Lung (tissue), 12 donors: Measurements from ENCODE around the gene NKX3-2. TPM values are rescaled to one million over a fixed set of nuclear protein-coding genes. Genes with fewer than 3 reads are reported as not detected.

Source experiments
- ATAC-seq: fragments of 200-7000 bp; cut with Tn5 transposase; one replicate; pipeline ENCODE4 v1.9.1; 2020; ENCODE audit warnings: moderate number of reproducible peaks; ENCODE audit not compliant: insufficient read depth, low FRiP score
- DNase-seq, 3 donors: peaks; one replicate each; pipeline ENCODE4 v3.0.0-alpha.2; 2013 to 2017
- H3K27ac ChIP-seq, 2 donors: one replicate each; pipeline ENCODE4 v1.5.1; 2013; ENCODE audit warnings: mild to moderate bottlenecking in 2 of 2, moderate library complexity in 2 of 2, control low read depth in 1 of 2, inconsistent platforms in 1 of 2, low read depth in 1 of 2, low read length in 1 of 2
- H3K27me3 ChIP-seq, 3 donors: one replicate each; pipeline ENCODE4 v1.5.1; 2013; ENCODE audit warnings: low read length in 2 of 3; ENCODE audit not compliant: control insufficient read depth in 3 of 3, insufficient read depth in 3 of 3
- H3K36me3 ChIP-seq, 4 donors: one replicate each; pipeline ENCODE4 v1.5.1; 2013; ENCODE audit warnings: low read length in 4 of 4, mild to moderate bottlenecking in 1 of 4, moderate library complexity in 1 of 4; ENCODE audit not compliant: control insufficient read depth in 4 of 4, insufficient read depth in 4 of 4
- H3K4me1 ChIP-seq, 5 donors: one replicate each; pipeline ENCODE4 v1.5.1; 2013; ENCODE audit warnings: low read length in 5 of 5, mild to moderate bottlenecking in 2 of 5, moderate library complexity in 1 of 5; ENCODE audit not compliant: control insufficient read depth in 5 of 5, insufficient read depth in 5 of 5
- H3K4me3 ChIP-seq: one replicate; pipeline ENCODE4 v1.5.1; 2013; ENCODE audit warnings: mild to moderate bottlenecking, control low read depth, moderate library complexity
- H3K9ac ChIP-seq, 2 donors: one replicate each; pipeline ENCODE4 v1.5.1; 2013; ENCODE audit warnings: low read length in 2 of 2, control low read depth in 1 of 2; ENCODE audit not compliant: insufficient read depth in 1 of 2
- H3K9me3 ChIP-seq, 4 donors: one replicate each; pipeline ENCODE4 v1.5.1; 2013; ENCODE audit warnings: low read length in 3 of 4, mild to moderate bottlenecking in 1 of 4, moderate library complexity in 1 of 4; ENCODE audit not compliant: control insufficient read depth in 4 of 4, insufficient read depth in 3 of 4
- CTCF ChIP-seq: IDR thresholded peaks from 2 replicates; pipeline ENCODE4 v1.5.1; 2012; ENCODE audit warnings: mild to moderate bottlenecking; ENCODE audit errors: control extremely low read depth, extremely low read depth
- WGBS, 2 donors: extraction: QIAGEN DNeasy Blood & Tissue Kit; methylation state at CpG; one replicate each; pipeline ENCODE4 v1.1.7; 2013; 5-methylcytosine and 5-hydroxymethylcytosine counted together
- polyA plus RNA-seq, 2 donors: library from polyadenylated mRNA; stranded (reverse); fragments of 200-250 nt; gene quantifications; one replicate each; pipeline ENCODE4 v1.2.1, GENCODE V29; 2013
- total RNA-seq, 2 donors: library from RNA; depleted of rRNA in 1 of 2; stranded (reverse); fragments of >200 nt in 1 of 2; gene quantifications; one replicate each; pipeline ENCODE4 v1.2.1, GENCODE V29; 2014 to 2021
- donor health status: control.
- donor health status: control.
- donor health status: Bipolar disorder and iron deficiency.
- donor health status: healthy.
- donor health status: DM: yes; HTN: yes; CAD: no.

NKX3-2 gene
- total and polyA plus RNA-seq, 4 donors, result not detected

- no peak overlapping the region for H3K27ac ChIP-seq
- DNase-seq (no peak), ATAC-seq (no peak)
- H3K36me3 ChIP-seq, result no peaks in the 10 kb centered on the region
- WGBS, 2 donors, result 12 to 14% methylated on average over 36 of the region's 36 CpGs
- H3K9ac ChIP-seq, result no peak overlapping the region
- peaks cover 15 to 98% (median 88%) of the 10 kb centered on the region in 3 donors for H3K27me3 ChIP-seq
- peaks cover 0 to 15% (median 0%) of the 10 kb centered on the region in 5 donors for H3K4me1 ChIP-seq
- H3K4me3 ChIP-seq, result no peak overlapping the region
- peaks cover 0 to 19% (median 7%) of the 10 kb centered on the region in 4 donors for H3K9me3 ChIP-seq
- TF ChIP-seq CTCF, result no peak
These were observed 19.6 kb downstream of the NKX3-2 start for GRCh38 chr4:13524504-13525243.

GRCh38 chr4:13523591-13524503, 20.5 kb downstream of the NKX3-2 start:
- H3K27me3 ChIP-seq, result peaks cover 15 to 98% (median 86%) of the 10 kb centered on the region in 3 donors
- no peak overlapping the region for H3K4me3 ChIP-seq
- peaks cover 0 to 9% (median 0%) of the 10 kb centered on the region in 5 donors for H3K4me1 ChIP-seq
- H3K27ac ChIP-seq, result no peak overlapping the region
- H3K9ac ChIP-seq, result no peak overlapping the region
- WGBS, 2 donors, result 13 to 16% methylated on average over 51 to 59 of the region's 59 CpGs
- H3K36me3 ChIP-seq, result no peaks in the 10 kb centered on the region
- H3K9me3 ChIP-seq, result peaks cover 0 to 19% (median 7%) of the 10 kb centered on the region in 4 donors
- DNase-seq (no peak), ATAC-seq (no peak)
- no peak for TF ChIP-seq CTCF

GRCh38 chr4:13523105-13523477, 21.2 kb downstream of the NKX3-2 start:
- peaks cover 0 to 9% (median 0%) of the 10 kb centered on the region in 5 donors for H3K4me1 ChIP-seq
- H3K36me3 ChIP-seq, result no peaks in the 10 kb centered on the region
- H3K9me3 ChIP-seq, result peaks cover 0 to 19% (median 7%) of the 10 kb centered on the region in 4 donors
- no peak overlapping the region for H3K27ac ChIP-seq
- WGBS, 2 donors, result 4 to 10% methylated on average over 17 of the region's 17 CpGs
- ATAC-seq (no peak), DNase-seq (no peak)
- H3K27me3 ChIP-seq, result peaks cover 15 to 98% (median 83%) of the 10 kb centered on the region in 3 donors
- no peak overlapping the region for H3K4me3 ChIP-seq
- TF ChIP-seq CTCF, result no peak
- no peak overlapping the region for H3K9ac ChIP-seq
